GM18508 (cell line): ENCODE results near the gene UNC119.

Source experiments
- ATAC-seq: cut with Tn5 transposase; IDR thresholded peaks from one replicate; pipeline ENCODE4 v1.9.1; 2021; ENCODE audit warnings: moderate number of reproducible peaks; ENCODE audit not compliant: insufficient read depth, unreplicated experiment

UNC119 gene

DNA sequence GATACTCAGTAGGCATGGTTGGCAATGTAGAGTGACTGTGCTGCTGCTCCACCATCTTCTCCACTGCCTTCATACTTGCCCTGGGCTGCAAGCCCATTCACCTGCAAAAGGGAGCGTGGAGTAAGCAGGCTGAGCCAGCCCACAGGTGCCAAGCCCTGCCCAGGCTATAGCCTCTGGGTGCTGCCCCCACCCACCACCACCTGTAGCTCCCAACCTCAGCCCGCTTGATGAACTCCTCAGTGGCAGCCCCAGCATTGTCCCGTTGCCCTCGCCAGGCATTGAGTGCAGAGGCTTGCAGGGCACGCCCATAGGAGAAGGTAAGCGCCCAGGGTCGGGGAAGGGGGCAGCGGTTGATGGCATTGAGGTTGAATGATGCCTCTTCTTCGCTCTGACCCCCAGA, 21.1 kb upstream of the UNC119 start:
- no peak for ATAC-seq

DNA sequence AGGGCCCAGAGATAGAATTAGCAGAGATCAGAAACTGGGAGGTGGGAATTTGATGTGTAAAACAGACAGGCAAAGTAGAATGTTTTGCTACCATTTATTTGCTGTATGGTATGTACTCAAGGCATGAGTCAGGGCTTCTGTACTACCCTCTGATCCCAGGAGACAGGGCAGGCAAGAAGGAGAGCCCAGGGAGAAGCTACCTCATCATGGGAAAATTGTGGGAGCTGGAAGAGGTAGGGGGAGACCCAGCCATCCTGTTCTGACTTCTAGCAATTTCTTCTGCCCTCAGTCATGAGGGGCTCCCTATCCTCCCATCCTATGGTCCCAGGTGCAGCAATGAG, 20.6 kb upstream of the UNC119 start:
- ATAC-seq = no peak

DNA sequence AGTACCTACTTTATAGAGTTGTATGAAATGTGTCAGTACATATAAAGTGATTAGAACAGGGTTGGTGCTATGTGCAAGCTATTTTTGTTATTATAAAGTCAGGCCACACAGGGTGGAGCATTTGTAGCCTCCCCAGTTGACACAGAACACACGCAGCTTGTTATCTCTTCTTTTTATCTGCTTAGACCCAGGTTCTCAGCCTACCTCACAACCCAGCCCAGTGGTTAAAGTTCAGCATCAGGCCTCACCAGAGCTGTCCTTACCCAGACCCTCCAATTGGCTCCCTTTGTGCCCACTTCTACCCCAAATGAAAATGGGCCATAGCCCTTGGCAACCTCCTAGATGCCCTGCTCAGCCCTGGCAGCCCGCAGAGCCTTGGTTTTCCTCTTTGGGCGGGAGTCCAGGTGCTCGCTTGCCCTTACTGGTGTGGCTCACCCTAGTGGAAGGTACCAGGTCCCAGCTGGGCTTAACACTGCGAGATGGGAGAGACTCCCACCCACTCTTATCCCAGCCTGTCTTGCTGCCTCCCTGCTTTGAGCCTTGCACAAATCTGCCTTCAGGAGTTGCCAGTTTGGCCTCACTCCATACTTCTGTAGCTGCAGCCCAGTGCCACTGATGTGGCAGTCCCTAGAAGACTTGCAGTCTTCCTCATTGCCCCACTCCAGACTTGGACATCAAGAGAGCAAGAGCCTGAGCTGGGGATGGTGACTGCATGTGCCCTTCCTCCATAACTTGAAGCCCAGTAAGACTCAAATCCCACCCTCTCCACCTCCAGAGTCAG, 20.0 kb upstream of the UNC119 start:
- no peak for ATAC-seq

DNA sequence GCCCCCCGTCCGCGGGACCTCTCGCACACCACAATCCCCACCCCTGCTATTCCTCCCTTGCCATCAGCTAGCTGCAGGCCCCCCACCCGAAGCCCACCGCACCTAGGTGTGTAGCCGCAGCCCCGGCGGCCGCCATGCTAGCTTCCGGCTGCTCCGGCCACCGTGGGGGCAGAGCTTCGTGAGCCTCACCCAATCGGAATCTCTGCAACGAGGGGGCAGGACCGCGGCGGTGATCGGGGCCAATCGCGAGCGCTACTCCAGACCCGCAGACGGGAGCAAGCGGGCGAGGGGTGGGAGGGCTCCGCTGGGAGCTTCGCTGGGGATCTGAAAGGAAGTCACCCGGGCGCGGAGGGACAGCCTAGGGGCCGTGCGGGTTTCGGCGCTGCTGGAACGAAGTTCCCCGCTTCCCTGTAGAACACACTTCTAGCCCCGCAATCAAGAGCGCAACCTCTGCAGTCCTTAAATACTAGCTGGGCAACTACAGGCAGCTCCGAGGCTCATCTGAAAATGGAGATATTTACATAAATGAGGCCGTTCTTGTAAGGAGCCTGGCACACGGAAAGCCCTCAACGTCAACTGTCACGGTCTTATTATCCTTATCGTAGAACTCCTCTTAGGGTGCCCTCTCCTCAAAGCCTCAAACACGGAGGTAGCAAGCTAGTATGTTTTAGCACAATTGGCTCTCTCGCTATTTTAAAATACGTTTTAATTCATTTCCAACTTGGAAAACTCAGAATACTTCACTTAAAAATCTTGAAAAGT, 19.1 kb upstream of the UNC119 start, which contains the start of gene PIGS:
PIGS (minus strand) TSS at position 164 of the 762 bp plus-strand sequence; CDS start at position 136, 28 bp downstream.
- no peak for ATAC-seq

DNA sequence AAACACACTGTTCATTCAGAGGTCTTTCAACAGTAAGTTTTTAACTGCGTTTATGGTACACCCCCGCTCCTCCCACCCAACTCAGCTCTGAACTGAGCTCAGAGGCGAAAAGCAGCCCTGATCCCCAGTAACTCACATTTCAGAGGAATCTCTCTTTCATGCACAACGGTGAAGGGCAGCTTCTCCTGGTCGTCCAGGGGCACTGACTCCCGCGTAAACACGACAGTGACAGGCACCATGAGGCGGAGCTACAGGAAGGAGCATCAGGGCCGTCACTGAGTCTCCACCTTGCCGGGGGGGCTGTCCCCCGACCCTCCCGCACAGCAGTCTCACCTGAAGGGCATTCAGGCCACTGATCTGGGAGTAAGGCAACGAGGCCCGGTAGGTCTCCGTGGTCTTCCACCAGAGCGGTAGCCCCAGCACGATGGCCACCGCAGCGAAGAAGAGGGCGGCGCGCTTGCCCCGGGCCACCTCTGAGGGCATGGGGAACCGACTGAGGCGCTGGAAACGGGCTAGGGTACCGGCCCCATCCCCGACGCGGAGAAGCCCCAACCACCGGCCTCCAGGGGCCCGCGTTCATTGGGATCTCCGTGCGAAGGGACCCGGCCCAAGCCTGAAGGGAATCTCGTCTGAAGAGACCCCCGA, 18.4 kb upstream of the UNC119 start:
- ATAC-seq = no peak

DNA sequence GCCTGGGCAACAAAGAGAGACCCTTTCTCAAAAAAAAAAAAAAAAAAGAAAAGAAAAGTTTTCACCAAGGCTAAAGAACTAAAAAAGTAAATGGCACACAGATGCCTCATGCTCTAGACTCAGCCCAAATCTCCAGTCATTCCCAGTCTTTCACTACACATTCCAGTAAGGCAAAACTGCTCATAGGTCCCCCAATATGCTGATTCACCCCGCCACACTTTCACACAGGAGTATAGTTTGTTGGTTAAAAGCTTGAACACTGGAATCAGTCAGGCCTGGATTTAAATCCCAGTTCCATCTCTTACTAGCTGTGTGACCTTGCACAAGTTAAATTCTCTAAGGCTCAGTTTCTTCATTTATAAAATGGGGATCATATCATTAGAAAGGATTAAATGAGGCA, 17.0 kb upstream of the UNC119 start:
- no peak for ATAC-seq

DNA sequence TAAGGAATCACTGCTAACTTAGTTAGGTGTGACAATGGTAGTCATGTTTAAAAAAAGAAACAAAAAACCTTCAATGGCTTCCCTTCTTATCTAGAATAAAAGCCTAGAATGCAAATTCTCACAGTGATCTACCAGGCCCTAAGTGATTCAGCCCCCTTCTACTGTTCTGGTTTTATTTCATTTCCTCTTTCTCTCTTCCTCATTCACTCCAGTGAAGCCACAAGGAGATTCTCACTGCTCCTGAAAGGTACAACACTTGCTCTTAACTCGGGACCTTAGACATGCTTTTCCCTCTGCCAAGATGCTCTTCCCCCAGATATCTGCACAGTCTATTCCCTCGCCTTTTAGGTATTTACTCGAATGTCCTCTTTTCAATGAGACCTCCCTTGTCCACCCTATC, 15.2 kb upstream of the UNC119 start:
- no peak for ATAC-seq

DNA sequence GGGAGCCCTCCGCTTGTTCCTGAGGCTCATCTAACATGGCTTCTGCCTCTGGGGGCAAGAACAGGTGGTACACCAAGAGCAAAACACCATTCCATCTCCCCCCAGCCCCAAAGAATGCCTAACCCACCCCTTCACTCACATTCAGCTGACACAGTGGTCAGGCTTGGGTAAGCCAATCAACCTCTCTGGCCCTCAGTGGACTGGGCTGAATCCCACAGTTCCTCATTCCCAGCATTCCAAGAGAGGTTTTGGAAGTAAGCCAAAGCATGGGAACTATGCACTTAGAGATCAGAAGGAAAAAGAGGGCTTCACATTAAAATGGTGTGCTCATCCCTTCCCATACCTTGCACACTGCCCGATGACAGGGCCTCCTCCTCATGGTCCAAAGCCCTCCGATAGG, 11.1 kb upstream of the UNC119 start:
- no peak for ATAC-seq

DNA sequence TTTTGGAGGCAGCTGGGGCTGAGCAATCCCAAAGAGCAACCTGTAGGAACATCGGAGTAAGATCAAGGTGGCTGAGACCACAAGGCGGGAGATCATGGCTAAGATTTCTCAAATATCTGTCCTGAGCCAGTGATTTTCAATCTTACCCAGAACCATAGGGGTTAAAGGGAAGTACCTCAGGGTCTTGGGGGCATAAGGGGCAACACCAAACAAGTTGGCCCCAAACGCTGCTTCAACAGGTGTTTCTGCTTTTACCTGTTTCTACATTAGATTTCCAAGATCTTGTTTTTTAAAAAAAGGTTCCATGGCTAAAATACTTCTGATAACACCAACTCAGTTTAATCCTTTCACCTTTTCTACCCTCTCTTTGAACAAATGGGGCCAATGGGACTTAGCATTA, 2.6 kb upstream of the UNC119 start:
- ATAC-seq = no peak

DNA sequence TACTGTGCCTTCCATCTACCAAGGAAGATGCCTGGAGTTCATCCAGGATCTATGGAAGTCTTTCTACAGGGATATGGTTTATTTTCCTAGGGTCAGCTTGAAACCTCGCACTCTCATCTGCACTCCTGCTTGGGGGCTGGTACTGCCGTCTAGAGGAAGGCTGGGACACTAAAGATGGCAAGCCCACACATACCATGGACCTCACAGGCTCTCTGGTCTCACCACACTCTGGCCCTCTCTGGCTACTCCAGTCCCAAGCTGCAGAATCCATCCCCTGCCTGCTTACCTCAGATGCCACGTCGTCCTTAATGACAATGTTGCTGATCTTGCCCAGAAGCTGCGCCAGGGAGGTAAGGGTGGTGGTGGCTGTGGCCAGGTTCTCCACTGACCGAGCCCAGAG, 2.1 kb upstream of the UNC119 start:
- no peak for ATAC-seq

DNA sequence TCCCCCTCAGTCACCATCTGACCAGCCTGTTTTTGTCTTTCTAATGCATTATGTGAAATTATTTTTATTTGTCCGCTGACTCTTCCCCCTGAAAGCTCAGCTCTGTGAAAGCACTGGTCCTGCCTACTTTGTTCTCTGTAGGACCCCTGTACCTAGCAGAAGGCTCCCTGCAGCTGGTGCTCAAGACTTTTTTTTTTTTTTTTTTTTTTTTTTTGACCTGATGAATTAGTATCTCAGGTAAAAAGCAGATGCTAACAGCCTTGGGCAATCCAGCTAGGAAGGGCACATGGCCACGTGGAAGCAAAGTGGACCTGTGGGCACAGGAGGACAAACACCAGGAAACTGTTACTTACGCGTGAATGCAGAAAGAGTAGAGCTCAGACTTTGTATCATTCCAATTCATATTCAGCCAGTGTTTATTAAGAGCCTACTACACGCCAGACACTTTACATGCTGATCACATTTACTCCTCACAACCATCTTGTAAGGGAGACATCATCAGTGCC, 629 bp upstream of the UNC119 start:
- no peak for ATAC-seq

DNA sequence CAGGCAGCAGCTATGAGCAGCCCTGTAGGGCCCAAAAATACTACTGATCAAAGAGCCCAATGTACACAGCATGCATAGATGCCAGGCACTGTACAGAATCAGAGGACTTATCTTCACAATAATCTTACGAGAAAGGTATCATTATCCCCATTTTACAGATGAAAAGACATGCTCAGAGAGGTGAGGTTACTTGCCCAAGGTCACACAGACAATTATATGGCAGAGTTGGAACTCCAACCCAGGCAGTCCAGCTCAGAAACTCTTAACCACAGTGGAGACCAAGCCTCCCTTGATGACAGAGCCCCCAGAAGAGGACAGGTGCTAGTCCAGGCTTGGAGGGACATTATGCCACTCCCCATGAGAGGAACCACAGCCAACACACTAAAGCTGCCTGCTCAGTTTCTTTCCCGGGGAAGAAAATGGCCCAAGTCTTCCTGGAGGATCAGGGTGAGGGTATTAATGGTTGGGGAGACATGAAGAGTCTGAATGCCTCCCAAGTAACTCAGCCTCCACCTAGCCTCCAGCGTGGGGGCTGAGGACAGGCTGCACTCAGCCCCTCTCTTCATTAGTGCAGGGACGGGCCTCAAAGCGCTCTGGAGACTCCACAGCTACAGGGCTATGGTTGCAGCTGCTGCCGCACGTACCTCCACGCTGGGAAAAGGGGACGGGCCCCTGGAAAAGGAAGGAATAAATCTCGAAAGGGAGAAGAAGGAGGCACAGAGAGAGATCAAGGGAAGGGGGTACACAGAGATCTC, 826 bp downstream of the UNC119 start:
- ATAC-seq = no peak

DNA sequence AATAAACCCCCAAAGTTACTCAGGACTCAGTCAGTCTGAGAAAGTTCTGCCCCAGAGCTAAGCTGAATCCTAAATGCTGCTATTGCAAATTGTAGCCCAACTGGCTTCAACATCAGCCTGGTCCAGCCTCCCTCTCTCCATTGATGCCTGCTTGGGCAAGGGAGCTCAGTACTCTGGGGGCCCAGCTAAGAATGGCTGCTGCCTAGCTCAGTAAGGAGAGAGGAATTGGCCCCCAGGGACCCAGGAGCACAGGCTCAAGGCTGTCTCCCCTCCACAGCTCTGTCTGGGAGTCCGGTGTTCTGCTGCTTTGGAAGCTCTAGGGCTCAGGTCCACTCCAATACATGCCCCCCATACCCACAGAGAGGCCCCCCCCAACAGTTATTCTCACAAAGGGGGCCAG, 1.6 kb downstream of the UNC119 start:
- ATAC-seq = no peak

DNA sequence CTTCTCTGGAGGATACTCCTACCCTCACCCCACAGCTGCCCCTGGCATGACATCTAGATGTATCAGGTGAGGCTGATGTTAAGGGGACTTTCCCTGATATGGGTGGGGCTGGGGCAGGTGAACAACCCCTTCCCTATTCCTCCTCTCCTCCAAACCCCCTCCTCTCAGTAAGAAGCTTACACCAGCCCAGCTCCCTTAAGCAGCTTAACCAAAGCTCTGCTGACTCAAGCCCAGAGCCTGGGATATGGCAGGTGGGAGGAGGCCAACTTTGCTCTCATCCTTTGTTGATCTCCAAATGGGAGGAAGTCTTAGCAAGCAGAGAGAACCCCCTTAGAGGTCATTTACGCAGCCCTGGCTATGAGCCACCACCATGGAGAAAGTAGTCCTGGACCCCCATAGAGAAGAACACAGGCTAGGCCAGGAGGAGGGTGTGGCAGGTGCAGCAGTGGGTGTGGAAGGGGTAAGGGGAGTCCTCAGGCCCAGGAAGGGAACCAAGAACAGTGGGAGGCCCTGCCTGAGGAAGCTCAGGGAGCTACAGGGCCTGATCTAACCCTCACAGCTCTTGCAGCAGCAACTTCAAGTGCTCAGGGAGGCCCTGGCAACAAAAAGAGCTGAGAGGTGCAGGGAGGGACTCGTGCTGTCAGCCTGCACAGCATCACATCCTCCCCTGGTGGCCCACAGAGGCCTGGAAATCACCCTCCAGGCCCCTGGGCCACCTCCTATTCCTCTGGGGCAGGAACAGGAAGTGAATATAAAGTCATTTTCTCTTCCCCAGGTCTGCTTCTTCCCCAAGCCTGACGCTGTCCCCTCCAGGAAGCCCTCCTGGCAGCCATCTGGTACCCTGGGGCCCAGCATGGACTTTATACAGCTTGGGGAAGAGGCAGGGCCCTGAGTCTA, 2.9 kb downstream of the UNC119 start:
- ATAC-seq = no peak

DNA sequence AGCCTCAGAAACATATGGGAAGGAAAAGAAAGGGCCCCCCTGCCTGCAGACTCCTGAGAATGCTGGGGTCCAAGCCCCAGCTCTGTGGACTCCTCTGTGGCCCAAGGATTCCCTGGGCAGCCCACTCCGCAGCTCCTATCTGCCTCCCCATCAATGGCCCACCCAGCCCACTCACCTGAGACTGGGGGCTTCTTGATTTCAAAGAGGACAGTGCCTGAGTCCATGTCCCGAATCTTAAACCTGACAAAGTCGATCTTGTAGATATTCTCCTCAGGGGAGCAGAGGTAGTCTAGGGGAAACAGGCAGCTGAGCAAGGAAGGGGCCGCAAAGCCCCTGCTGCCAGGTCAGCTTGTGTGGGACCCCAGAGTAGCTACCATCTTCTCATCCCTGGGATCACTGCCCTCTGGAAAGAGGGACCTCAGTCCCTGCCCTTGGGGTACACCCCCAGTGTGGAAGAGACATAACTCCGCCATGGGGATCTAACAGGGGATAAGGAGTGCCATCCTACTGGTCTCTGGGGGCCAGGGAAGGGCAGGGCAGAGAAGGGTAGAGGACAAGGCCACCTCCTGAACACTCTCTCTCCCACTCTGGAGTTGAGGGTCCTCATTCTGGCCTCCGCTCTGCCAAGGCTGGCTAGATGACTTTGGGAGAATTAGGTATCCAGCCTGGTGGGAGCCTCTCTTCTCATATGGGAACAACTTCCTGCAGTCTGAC, 3.9 kb downstream of the UNC119 start:
- ATAC-seq = no peak

DNA sequence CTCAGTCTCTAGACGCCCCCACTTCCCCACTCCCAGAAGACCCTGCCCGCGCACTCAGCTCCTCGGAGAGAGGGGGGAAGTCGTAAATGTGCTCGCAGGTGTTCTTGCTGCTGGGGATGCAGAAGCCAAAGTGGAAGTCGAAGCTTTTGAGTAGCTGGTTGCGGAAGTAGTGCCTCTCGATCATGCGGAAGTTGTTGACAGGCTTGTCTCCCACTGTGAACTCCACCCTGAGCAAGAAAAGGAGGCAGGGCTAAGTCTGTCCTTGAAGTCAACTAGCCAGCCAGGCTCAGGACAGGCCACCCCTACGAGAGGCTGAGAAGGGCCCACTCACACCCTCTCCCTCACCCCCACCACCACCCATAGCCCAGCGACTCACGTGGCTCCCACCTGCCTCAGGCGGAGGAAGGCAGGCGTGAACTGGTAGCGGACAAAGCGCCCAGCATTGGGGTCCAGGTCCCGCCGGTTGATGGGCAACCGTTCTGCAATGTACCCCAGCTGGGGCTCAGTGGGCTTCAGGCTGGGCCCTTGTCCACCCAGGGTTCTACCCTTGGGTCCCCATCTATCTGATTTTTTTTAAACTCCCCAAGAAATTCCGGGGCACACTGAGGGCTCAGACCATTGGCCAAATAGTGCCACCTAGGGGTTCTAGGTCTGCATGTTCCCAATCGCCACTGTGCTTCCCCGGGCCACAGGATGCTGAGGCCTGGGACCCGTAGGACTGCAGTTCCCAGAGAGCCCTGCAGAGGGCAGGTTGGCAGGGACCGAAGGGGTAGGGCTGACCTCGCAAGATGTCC, 4.6 kb downstream of the UNC119 start:
- no peak for ATAC-seq

DNA sequence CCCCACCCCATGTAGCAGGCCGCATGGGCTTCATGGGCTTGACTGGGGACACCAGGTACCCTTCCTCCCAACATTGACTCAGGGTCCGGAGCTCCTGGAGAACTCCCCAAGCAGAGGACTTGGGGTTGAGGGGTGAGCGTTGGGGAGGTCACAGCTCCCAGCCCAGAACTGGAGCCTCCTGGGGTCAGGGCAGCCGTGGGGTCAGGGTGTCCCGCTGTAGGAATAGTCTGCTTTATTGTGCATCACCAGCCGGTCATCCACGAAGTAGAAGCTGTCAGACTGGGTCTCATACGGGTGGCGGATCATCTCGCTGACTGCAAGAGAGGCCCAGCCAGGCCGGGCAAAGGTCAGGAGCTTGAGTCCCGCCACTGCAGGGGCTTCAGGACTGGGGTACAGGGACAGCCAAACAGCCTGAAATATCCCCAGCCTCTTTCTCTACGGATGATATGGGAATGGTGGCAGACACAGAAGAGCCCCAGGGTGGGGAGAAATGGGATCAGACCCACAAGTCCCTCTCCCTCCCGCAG, 5.3 kb downstream of the UNC119 start:
- no peak for ATAC-seq
